ENCODE data around the gene ORAI3. TPM values are rescaled to one million over a fixed set of nuclear protein-coding genes. Genes with fewer than 3 reads are reported as not detected.

Gene ORAI3
- total RNA-seq, 4 donors from 2014 or later: 50.7 to 58.4 (median 52.9) TPM

- H3K36me3 ChIP-seq: no peaks in the 10 kb centered on the region
These were observed 54.0 kb downstream of the ORAI3 start for GRCh38 chr16:31002862-31003341.

GRCh38 chr16:31003744-31004143 lies 54.9 kb downstream of the ORAI3 start:
- WGBS, 2 donors: 82 to 85% methylated on average over 6 of the region's 6 CpGs
- H3K4me1 ChIP-seq: peaks cover 0 to 5% (median 0%) of the 10 kb centered on the region in 4 donors
- no peak for DNase-seq (ENCODE audit: low spot score in 2 of 2)
- no peaks in the 10 kb centered on the region for H3K36me3 ChIP-seq
- no peak overlapping the region for H3K27ac ChIP-seq
- no peak overlapping the region for H3K4me3 ChIP-seq
- H3K9me3 ChIP-seq: no peaks in the 10 kb centered on the region
- TF ChIP-seq POLR2A (IDR thresholded peaks at IDR 0.05) (no peak), EP300 (IDR thresholded peaks at IDR 0.05) (no peak), CTCF (IDR thresholded peaks at IDR 0.05) (no peak)
- peaks cover 0 to 17% of the 10 kb centered on the region in 2 donors for H3K27me3 ChIP-seq

More at GRCh38 chr16:31002862-31003341, 54.0 kb downstream of the ORAI3 start:
- no peak for TF ChIP-seq CTCF (IDR thresholded peaks at IDR 0.05)
- TF ChIP-seq EP300 (IDR thresholded peaks at IDR 0.05): no peak
- TF ChIP-seq POLR2A (IDR thresholded peaks at IDR 0.05): no peak
- 65 to 73% methylated on average over 8 to 9 of the region's 9 CpGs for whole genome bisulfite sequencing, 2 donors
- H3K4me3 ChIP-seq: no peak overlapping the region
- no peak overlapping the region for H3K27ac ChIP-seq
- peaks cover 0 to 8% (median 2%) of the 10 kb centered on the region in 4 donors for H3K4me1 ChIP-seq
- no peak for DNase-seq (ENCODE audit: low spot score in 2 of 2)
- H3K27me3 ChIP-seq: peaks cover 0 to 9% of the 10 kb centered on the region in 2 donors
- no peaks in the 10 kb centered on the region for H3K9me3 ChIP-seq

Small RNA genes within 50 kb of the gene (small RNA-seq; reads per million reads assigned to genes)
- gene AC135048.1: not detected

Other genes with a start within 250 kb of the ORAI3 start
- 10 to 100 TPM; 17.2 to 42.6 (median 31.0) TPM for gene SRCAP, start 249.9 kb upstream of the ORAI3 start, total RNA-seq
- gene PHKG2, start 200.6 kb upstream of the ORAI3 start, total RNA-seq: 10 to 100 TPM; 29.9 to 46.2 (median 33.3) TPM
- 10 to 100 TPM in 1 of 4 donors, 1 to 10 TPM in 3; 3.7 to 12.6 (median 8.2) TPM for gene CFAP119, start 187.0 kb upstream of the ORAI3 start, total RNA-seq
- 100 to 1,000 TPM in 1 of 4 donors, 10 to 100 TPM in 3; 71.7 to 127 (median 91.5) TPM for gene RNF40, start 186.7 kb upstream of the ORAI3 start, total RNA-seq
- 10 to 100 TPM; 14.7 to 22.2 (median 17.1) TPM for gene ZNF629, start 161.9 kb upstream of the ORAI3 start, total RNA-seq
- 10 to 100 TPM; 42.9 to 54.0 (median 48.2) TPM for gene BCL7C, start 55.0 kb upstream of the ORAI3 start, total RNA-seq
- 1 to 10 TPM; 2.2 to 5.9 (median 3.1) TPM for gene CTF1, start 52.5 kb upstream of the ORAI3 start, total RNA-seq
- gene FBXL19, start 25.5 kb upstream of the ORAI3 start, total RNA-seq: 10 to 100 TPM in 3 of 4 donors, 1 to 10 TPM in 1; 7.4 to 25.8 (median 16.7) TPM
- gene SETD1A, start 8.7 kb downstream of the ORAI3 start, total RNA-seq: 10 to 100 TPM in 2 of 4 donors, 1 to 10 TPM in 2; 7.9 to 17.1 (median 10.7) TPM
- gene HSD3B7, start 36.1 kb downstream of the ORAI3 start, total RNA-seq: 10 to 100 TPM; 14.9 to 42.9 (median 22.5) TPM
- gene STX1B, start 61.6 kb downstream of the ORAI3 start, total RNA-seq: 1 to 10 TPM in 3 of 4 donors, under 1 TPM in 1; 0.84 to 6.1 (median 1.3) TPM
- gene STX4, start 84.5 kb downstream of the ORAI3 start, total RNA-seq: 10 to 100 TPM; 50.7 to 69.3 (median 63.9) TPM
- 10 to 100 TPM; 15.5 to 20.3 (median 16.7) TPM for gene ZNF668, start 125.2 kb downstream of the ORAI3 start, total RNA-seq
- 10 to 100 TPM; 13.4 to 22.5 (median 20.0) TPM for gene ZNF646, start 125.4 kb downstream of the ORAI3 start, total RNA-seq
- gene PRSS53, start 139.9 kb downstream of the ORAI3 start, total RNA-seq: 1 to 10 TPM; 1.3 to 5.4 (median 3.1) TPM
- gene VKORC1, start 145.7 kb downstream of the ORAI3 start, total RNA-seq: 100 to 1,000 TPM; 114 to 180 (median 136) TPM
- gene BCKDK, start 159.3 kb downstream of the ORAI3 start, total RNA-seq: 10 to 100 TPM; 37.9 to 53.4 (median 45.6) TPM
- 10 to 100 TPM; 79.5 to 99.0 (median 92.7) TPM for gene KAT8, start 168.6 kb downstream of the ORAI3 start, total RNA-seq
- under 1 TPM in 1 of 4 donors, not detected in 3; 0.20 TPM for gene PRSS8, start 186.7 kb downstream of the ORAI3 start, total RNA-seq
- gene PRSS36, start 201.0 kb downstream of the ORAI3 start, total RNA-seq: 10 to 100 TPM in 2 of 4 donors, 1 to 10 TPM in 2; 6.5 to 21.3 (median 10.8) TPM
- gene FUS, start 231.1 kb downstream of the ORAI3 start, total RNA-seq: 100 to 1,000 TPM in 3 of 4 donors, 10 to 100 TPM in 1; 91.8 to 125 (median 109) TPM